Activated gamma-delta T cell (primary cell): Measurements from ENCODE around the gene RHOT2.
A peak's percentile ranks its signal among the peaks of the same experiment; 100 is the strongest.
"Not testable (repeated sequence)": the region's sequence is repeated elsewhere in the genome, so short reads cannot be mapped to it uniquely, and the experiment has no call there.

Experiments
- DNase-seq: peaks from one replicate; lab custom pipeline; 2025; lab: John Stamatoyannopoulos, UW

Gene RHOT2

GRCh38 chr16:681746-682427 is 14.0 kb downstream of the RHOT2 start:
- DNase-seq = no peak

GRCh38 chr16:682493-683395 is 14.8 kb downstream of the RHOT2 start:
- DNase-seq = no peak

GRCh38 chr16:683396-684070 is 15.6 kb downstream of the RHOT2 start:
- DNase-seq = no peak

- peak; percentile 94 for DNase-seq
These were observed 16.3 kb downstream of the RHOT2 start, which contains the start of gene JMJD8 for GRCh38 chr16:684071-684794. Gene JMJD8 (minus strand): TSS chr16:684334. CDS start chr16:684319, 15 bp downstream.

- no peak for DNase-seq
These were observed 17.2 kb downstream of the RHOT2 start for GRCh38 chr16:684961-685696.

- no peak for DNase-seq
These were observed 18.0 kb downstream of the RHOT2 start for GRCh38 chr16:685967-686366.

GRCh38 chr16:686459-687260 is 18.7 kb downstream of the RHOT2 start:
- no peak for DNase-seq

GRCh38 chr16:687499-687898 is 19.6 kb downstream of the RHOT2 start:
- no peak for DNase-seq

GRCh38 chr16:689175-689897 is 21.4 kb downstream of the RHOT2 start:
- DNase-seq = no peak

- DNase-seq = not testable (repeated sequence)
These were observed 23.3 kb downstream of the RHOT2 start for GRCh38 chr16:691242-691641.

- no peak for DNase-seq
These were observed 24.6 kb downstream of the RHOT2 start for GRCh38 chr16:692356-693108.

- DNase-seq = no peak
These were observed 25.4 kb downstream of the RHOT2 start for GRCh38 chr16:693364-693763.

GRCh38 chr16:693766-694165 is 25.8 kb downstream of the RHOT2 start:
- no peak for DNase-seq

- no peak for DNase-seq
These were observed 26.4 kb downstream of the RHOT2 start for GRCh38 chr16:694187-694862.

GRCh38 chr16:694863-695354 is 27.0 kb downstream of the RHOT2 start:
- no peak for DNase-seq

GRCh38 chr16:695355-696089 is 27.6 kb downstream of the RHOT2 start:
- DNase-seq = no peak

GRCh38 chr16:698911-699671 is 31.2 kb downstream of the RHOT2 start:
- no peak for DNase-seq
